NB4 (cell line): ENCODE results near the gene MAN2A1.

Experiments used
- MAX ChIP-seq: IDR thresholded peaks from 2 replicates; pipeline ENCODE4 v1.6.1; 2011; ENCODE audit warnings: low read depth, low read length
- POLR2A ChIP-seq: IDR thresholded peaks from 2 replicates; pipeline ENCODE4 v1.6.1; 2011; ENCODE audit warnings: mild to moderate bottlenecking; ENCODE audit not compliant: insufficient read length; ENCODE audit errors: extremely low read depth
- TF ChIP-seq, protein P1 (sequence below): IDR thresholded peaks from one replicate; pipeline ENCODE4 v1.5.1; 2012; ENCODE audit warnings: low read depth, low read length

- TF ChIP-seq, protein P1, sequence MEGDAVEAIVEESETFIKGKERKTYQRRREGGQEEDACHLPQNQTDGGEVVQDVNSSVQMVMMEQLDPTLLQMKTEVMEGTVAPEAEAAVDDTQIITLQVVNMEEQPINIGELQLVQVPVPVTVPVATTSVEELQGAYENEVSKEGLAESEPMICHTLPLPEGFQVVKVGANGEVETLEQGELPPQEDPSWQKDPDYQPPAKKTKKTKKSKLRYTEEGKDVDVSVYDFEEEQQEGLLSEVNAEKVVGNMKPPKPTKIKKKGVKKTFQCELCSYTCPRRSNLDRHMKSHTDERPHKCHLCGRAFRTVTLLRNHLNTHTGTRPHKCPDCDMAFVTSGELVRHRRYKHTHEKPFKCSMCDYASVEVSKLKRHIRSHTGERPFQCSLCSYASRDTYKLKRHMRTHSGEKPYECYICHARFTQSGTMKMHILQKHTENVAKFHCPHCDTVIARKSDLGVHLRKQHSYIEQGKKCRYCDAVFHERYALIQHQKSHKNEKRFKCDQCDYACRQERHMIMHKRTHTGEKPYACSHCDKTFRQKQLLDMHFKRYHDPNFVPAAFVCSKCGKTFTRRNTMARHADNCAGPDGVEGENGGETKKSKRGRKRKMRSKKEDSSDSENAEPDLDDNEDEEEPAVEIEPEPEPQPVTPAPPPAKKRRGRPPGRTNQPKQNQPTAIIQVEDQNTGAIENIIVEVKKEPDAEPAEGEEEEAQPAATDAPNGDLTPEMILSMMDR: no peak
- no peak for TF ChIP-seq POLR2A
- TF ChIP-seq MAX: no peak
These were observed 175.9 kb downstream of the MAN2A1 start for GRCh38 chr5:109865637-109866036.
